Renal pelvis (tissue), 4 donors: ENCODE results near the gene BMAL2. TPM values are rescaled to one million over a fixed set of nuclear protein-coding genes. Genes with fewer than 3 reads are reported as not detected.
A peak's percentile ranks its signal among the peaks of the same experiment; 100 is the strongest.

Experiments used
- DNase-seq: peaks from one replicate; pipeline ENCODE4 v3.0.0-alpha.2; 2013
- polyA plus RNA-seq, 3 donors: library from polyadenylated mRNA; unstranded; fragments of 120-200 nt; gene quantifications; one replicate each; pipeline ENCODE4 v1.2.1, GENCODE V29; 2013; ENCODE audit not compliant: insufficient read length in 3 of 3

BMAL2 gene
- polyA plus RNA-seq, 3 donors, result 6.2 to 7.1 (median 6.6) TPM

DNA sequence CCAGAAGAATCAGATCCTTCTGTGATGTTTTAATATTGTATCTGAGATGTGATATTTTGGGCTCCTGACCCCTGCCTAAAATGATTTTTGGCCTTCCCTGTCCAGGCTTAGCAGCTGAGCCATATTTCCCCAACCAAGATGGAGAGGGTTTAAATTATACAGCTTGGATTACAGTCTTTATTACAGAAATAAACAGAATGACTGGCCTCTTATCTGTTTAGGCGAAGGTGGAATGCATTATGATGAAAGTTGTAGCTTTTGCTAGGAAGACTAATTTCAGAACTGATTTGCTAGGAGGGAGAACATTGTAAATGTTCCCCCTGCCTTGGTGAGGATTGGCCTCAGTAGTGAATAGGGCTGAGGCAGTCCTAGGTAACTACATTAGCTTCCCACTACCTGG lies 23.3 kb downstream of the BMAL2 start:
- DNase-seq, result no peak

DNA sequence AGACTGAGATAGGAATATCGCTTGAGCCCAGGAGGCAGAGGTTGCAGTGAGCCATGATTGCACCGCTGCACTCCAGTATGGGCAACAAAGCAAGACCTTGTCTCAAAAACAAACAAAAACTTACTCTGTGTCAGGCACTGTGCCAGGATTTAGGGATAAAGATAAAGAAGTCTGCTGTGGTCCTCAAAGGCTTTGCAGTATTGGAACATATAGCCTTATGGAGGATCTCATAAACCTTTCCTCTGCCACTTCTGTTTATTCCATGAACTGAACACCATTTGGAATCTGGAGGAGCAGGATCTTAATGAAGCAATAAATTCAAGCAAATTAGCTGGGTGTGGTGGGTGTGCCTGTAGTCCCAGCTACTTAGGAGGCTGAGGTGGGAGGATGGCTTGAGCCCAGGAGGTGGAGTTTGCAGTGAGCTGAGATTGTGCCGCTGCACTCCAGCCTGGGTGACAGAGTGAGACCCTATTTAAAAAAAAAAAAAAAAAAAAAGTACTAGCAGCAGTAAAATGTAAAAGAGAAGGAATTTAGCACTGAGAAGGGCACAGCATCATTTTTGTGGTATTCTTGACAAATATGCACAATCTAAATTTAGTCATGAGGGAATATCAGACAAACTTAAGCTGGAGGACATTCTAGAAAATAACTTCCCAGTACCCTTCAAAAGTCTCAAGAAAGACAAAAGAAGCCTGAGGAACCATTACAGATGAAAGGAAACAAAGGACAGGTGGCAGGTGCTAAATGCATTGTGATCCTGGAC lies 27.1 kb downstream of the BMAL2 start:
- no peak for DNase-seq

GRCh38 chr12:27361372-27361771 lies 28.7 kb downstream of the BMAL2 start:
- DNase-seq, result no peak

DNA sequence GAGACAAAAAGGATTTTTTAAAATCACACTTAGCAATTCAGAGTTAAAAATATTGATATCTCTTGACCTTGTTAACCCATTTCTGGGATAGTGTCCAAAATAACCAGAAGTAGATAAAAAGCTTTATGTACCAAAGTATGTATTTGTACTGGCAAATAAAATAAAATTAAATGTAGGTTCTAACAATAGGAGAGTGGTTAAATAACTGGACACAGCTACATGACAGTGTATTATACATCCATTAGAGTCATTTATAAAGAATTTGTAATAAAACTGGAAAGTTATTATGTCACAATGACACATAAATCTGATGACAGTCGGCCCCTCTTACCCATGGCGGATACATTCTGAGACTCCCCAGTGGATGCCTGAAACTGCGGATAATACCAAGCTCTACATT lies 34.0 kb downstream of the BMAL2 start:
- no peak for DNase-seq

DNA sequence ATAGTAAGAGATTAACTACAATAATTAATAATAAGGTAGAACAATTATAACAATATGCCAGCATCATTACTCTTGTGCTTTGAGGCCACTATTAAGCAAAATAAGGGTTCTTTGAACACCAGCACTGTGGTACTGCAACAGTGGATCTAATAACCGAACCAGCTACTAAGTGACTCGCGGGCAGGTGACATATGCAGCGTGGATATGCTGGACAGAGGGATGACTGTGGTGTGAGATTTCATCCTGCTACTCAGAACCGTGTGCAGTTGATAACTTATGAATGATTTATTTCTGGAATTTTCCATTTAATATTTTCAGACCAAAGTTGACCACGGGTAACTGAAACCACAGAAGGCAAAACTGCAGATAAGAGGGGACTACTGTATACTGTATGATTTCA lies 34.4 kb downstream of the BMAL2 start:
- DNase-seq, result no peak

DNA sequence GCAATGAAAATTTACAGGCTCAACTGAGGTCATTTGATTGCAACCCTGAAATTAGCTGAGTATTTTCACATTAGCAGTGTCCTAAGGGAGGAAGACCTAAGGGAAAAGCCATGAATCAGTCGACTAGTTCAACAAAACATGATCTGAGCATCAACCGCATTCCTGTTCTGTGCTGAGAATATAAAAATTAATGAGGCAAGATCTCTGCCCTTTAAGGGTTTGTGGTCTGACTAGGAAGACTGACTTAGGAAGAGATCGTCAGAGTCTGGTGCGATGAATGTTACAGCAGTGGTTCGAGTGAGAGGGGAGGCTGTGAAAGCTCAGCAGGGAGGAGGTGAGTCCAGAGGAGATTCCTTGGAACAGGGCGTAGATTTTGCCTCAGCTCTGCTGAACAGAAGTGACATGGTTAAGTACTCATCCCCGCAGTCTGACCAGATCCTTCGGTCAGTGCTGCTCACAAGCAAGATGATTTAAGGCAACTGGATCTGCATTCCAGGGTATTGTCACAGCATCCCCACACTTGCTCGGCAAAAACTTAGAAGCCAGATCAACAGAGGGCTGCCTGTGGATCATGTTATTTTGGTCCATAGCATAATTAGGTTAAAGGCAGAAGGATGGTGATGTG lies 49.6 kb downstream of the BMAL2 start:
- peak; percentile 77 for DNase-seq

Other genes starting within 250 kb of the BMAL2 start
- gene STK38L, start 88.5 kb upstream of the BMAL2 start, polyA plus RNA-seq, result 10 to 100 TPM; 37.5 to 43.4 (median 38.7) TPM
- under 1 TPM; 0.23 to 0.92 (median 0.50) TPM for gene SMCO2, start 113.9 kb downstream of the BMAL2 start, polyA plus RNA-seq
- gene PPFIBP1, start 191.4 kb downstream of the BMAL2 start, polyA plus RNA-seq, result 100 to 1,000 TPM in 2 of 3 donors, 10 to 100 TPM in 1; 66.3 to 136 (median 112) TPM